GM19099 (cell line): ENCODE measurements around the gene USP49.

Experiments
- POLR2A ChIP-seq: IDR thresholded peaks from 3 replicates; pipeline ENCODE4 v1.6.1; 2011; ENCODE audit warnings: low read depth; ENCODE audit not compliant: insufficient read length; ENCODE audit errors: extremely low read depth

USP49 gene

DNA sequence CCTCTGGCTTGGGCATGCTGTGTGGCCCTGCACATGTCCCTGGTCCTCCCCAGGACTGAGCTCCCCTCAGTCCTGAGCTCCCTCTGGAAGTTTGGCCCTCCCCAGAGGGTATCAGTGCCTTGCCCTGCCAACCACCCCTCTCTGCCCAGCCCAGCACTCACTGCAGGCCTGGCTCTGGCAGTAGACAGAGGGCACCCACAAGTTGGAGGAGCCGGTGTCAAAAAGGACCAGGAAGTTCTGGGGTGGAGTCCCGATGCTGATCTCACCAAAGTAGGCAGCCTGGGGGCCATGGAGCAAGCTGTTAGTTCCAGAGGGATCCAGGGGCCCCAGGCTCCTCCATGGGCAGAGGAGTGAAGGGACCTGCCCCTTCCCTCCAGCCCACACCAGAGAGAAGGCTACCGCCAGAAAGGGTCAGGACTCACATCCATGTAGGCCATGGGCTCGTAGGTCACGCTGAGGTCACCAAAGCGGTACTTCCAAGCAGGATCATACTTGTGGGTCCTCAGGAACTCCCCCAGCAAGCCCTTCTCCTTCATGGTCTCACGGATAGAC is 150.9 kb downstream of the USP49 start:
- TF ChIP-seq POLR2A: no peak

DNA sequence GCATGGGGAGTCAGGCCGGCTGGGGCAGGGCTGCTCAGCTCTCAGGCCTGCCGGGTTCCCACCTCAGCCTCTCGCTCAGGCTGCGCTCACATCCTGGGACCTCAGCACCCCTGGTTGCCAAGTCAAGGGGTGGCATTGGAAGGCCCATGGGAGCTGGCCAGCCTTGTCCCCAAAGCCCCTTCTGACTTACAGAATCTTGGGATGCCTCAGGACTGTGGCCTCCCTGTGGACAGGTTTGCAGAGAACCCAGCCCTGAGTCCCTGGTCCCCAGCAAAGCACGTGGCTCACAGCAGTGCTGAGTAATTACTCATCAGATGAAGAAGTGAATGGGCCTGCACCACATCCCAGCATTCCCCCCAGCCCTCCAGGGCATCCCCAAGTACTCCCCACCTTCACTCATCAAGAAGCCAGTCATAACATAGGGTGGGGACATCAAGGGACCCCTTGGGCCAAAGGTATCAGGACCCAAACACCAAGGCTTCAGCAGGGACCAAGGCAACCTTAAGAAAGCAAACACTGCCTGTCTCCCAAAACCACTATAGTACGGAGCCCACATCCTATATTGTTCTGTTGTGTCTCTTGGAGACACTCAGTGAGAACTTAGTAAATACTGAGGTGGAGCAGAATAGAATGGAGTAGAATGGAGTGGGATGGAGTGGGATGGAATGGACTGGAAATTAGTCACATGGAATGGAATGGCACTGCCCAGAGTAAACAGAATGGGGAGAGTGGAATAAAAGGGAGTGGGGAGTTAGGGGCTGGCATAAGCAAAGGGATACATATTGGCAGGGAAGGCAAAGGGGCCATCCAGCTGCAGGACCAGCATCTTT is 151.6 kb downstream of the USP49 start:
- no peak for TF ChIP-seq POLR2A

DNA sequence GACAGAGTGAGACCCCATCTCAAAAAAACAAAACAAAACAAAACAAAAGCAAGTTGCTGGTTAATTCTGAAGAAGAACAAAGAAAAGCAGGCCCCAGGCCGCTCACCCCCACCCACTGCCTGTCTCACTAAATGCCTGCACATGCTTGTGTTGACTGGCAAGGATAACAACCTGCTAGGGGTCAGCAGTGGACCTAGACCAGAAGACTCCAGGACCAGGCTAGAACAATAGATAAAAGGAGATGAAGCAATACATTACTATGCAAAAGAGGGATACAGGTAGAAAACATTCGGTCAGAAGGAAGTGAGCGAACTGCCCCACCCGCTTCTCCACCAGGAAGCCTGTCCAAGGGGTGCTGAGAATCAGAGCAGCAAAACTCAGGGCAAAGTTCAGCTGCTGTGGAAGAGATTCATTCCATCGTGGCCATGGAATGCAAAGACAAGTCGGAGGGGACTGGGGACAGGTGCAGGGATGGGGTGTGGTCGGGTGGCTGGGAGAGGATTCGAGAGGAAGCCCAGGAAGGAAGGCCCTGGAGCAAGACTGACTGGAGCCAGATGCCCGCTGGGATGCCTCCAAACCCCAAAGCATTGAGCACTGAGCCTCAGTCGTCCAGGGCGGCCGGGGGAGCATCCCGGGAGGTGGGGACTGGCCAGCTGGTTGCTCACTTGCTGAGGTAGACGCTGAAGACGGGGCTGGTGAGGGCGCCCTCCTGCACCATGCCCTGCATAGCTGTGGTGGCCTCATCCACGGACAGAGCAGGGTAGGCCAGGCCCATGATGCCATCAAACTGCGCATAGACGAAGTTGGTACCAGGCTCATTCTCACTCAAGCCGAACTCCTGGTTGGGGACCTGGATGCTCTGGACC is 153.3 kb downstream of the USP49 start:
- TF ChIP-seq POLR2A: no peak

DNA sequence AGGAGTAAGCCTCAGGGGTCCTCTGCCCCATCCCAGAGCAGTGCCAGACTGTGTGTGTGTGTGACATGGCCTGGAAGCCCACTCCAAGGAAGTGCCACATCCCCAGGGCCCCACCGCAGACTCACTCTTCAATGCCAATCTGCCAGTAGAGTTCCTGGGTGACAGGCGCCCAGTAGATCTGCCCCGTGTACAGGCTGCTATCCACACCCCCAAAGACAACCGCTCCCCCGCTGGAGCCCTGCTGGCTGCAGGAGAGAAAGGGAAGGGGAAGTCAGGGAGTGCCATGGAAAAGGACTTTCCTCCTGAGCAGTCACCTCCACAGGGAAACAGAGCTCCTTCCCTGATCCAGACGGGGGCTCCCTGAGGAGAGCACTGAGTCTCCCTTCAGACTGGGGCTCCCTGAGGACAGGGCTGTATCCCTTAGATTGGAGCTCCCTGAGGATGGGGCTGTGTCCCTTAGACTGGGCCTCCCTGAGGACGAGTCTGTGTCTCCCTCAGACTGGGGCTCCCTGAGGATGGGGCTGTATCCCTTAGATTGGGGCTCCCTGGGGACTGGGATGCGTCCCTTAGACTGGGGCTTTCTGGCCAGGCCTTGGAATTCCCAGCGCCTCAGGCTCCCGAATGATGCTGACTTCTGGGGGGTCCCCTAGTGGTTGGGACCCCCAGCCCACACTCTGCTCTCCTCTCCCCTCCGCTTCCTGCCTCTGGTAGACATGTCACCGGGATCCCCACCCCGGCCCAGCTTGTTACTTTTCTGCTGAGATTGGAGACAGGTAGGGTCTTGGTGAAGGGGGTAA is 154.6 kb downstream of the USP49 start:
- no peak for TF ChIP-seq POLR2A
